Retinal pigment epithelial cell (primary cell): ENCODE data around the gene CNKSR3.

Source experiments
- DNase-seq: peaks from one replicate; pipeline ENCODE4 v3.0.0-alpha.2; 2010; ENCODE audit warnings: low read depth
- H3K4me3 ChIP-seq: 2 replicates; pipeline ENCODE4 v1.5.1; 2011; ENCODE audit warnings: mild to moderate bottlenecking, low read length, control low read depth, moderate library complexity
- TF ChIP-seq, protein P1 (sequence below): conservative IDR thresholded peaks from 2 replicates; pipeline ENCODE4 v1.5.1; 2011; ENCODE audit warnings: low read depth, low read length, control low read depth, inconsistent platforms

The CNKSR3 gene

DNA sequence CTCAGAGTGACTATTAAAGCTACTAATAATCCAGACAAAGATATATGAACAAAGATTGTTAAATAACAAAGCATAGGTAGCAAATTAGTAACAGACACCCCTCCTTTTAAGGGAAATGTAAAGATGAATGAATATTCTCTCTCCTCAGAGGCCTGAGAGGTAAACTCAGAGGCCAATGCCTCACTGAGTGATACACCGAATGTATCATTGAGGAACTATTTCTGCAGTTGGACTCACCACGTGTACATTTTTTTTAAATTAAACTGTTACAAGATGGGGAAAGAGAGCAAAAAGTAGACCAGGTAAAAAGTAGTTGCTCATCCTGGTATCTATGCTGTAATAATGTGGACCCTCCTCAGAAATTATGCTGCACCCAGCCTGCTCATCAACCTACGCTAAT, 81.6 kb downstream of the CNKSR3 start:
- H3K4me3 ChIP-seq = no peak overlapping the region
- TF ChIP-seq, protein P1, sequence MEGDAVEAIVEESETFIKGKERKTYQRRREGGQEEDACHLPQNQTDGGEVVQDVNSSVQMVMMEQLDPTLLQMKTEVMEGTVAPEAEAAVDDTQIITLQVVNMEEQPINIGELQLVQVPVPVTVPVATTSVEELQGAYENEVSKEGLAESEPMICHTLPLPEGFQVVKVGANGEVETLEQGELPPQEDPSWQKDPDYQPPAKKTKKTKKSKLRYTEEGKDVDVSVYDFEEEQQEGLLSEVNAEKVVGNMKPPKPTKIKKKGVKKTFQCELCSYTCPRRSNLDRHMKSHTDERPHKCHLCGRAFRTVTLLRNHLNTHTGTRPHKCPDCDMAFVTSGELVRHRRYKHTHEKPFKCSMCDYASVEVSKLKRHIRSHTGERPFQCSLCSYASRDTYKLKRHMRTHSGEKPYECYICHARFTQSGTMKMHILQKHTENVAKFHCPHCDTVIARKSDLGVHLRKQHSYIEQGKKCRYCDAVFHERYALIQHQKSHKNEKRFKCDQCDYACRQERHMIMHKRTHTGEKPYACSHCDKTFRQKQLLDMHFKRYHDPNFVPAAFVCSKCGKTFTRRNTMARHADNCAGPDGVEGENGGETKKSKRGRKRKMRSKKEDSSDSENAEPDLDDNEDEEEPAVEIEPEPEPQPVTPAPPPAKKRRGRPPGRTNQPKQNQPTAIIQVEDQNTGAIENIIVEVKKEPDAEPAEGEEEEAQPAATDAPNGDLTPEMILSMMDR = no peak

DNA sequence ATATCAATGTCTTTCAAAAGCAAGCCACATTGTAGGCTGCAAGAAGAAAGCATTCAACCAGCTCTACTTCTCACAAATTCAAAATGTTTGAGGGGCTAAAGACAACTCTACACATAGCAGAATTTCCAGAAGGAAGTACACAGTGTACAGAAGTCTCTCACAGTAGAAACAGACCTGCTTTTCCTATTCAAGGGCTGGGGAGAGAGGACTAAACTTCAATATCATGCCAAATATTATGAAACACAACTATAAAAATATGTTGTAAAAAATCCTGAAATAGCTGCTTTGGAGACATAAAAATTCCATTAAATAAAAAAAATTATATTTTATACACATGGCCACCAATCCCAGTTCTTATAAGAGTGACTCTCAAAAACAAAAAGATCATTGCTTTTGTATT, 83.0 kb downstream of the CNKSR3 start:
- TF ChIP-seq, protein P1 = no peak
- no peak for DNase-seq
- no peak overlapping the region for H3K4me3 ChIP-seq

More for the DNA sequence above, 81.6 kb downstream of the CNKSR3 start:
- no peak for DNase-seq

DNA sequence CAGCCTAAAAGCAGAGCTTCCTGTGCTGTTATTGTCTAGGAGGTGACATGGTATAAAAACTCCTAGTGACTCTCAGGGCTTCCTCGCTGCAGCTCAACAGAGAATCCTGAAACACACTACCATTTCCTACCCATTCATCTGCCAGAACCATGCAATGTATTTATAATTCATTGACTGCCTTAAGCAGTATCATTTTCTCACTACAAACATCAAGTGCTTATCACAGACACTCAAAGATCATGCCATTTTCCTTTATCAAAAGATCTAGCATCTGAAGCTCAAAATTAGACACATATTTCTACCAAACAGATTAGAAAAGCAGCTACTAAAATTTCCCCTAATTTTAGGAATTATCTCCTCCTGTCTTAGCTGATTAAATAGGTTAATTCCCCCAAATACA, 83.5 kb downstream of the CNKSR3 start:
- no peak for DNase-seq
- TF ChIP-seq, protein P1 = no peak
- H3K4me3 ChIP-seq = no peak overlapping the region

DNA sequence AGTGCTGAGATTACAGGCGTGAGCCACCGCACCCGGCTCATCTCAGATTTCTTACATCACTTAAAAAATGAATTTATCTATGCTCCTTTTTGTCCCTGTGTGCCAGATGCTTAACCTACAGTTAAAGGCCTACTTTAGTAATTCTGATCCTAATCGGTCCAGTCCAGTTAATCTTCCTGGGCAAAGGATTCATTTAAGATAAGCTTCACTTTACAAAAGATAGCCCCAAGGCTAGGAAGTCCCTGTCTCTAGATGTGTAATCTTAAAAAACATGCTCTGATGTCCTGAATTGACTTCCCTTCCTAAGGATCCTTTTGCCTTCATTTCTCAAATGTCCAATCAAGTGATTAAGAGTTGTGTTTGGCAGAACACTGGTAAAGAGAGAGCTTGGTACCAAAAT, 85.5 kb downstream of the CNKSR3 start:
- DNase-seq = no peak
- TF ChIP-seq, protein P1 = no peak
- H3K4me3 ChIP-seq = no peak overlapping the region

DNA sequence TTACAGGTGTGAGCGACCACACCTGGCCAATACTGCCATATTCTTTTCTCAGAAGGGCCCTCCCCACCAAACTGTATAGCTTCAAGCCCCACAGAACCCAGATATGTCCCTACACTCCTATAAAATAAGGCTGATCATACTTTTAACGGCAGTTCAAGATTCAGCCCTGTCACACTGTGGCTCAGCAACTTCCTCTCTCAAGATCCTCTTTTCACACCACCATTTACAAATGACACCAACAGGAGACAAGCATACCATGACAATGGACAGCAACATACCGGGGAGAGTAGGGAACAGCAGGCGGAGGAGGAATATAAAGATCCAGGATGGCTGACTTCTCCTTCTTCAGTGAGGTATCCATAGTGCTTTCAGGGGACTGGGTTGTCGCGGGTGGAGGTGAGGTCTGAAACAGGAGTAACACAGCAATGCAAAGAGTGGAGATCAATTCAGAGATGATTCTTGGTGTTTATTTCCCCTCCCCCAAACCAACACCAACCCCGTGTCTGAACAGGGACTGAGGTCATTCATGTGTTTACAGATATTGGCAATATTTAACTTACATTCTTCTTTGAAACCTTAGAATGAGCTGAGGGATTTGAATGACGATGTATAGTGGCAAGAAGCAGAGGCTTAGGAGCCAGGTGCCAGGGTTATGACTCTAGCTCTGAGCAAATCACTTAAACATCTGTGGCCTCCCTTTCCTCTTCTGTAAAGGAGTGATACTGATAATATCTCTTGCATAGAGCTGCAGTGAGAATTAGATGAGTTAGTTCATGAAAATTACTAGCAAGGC, 96.3 kb downstream of the CNKSR3 start:
- no peak overlapping the region for H3K4me3 ChIP-seq
- DNase-seq = no peak
- TF ChIP-seq, protein P1 = no peak

DNA sequence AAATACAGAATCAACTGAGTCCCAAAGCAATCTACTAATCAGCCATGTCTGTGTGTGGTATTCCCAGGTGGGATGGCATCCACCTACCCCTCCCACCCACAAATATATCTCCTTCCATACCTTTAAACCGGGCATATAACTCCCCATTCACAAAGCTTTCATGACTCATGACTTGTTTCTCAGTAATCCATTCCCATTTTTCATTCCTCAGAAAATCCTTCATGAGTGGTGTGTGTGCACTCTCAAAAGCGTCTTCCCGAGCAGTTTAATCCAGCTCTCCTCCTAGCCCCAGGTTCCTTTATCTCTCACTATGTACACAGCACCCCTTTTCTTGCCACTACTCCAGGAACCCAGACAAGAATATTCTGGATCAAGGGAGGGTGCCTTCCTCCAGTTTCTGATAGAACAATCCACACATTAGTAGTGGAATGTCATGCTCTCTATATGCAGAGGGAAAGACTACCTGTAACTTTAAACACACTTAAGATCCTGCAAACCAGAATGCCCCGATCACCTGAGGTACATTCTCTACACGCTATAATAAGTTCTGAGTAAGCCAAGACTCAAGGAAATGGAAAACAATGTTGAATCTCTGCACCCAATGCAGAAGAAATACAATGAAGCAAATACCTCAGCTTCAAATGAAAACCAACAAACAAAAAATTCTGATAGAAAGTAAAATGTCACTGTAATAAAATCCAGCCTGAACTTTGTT, 98.2 kb downstream of the CNKSR3 start:
- TF ChIP-seq, protein P1 = no peak
- DNase-seq = peak; percentile 34
- H3K4me3 ChIP-seq = no peak overlapping the region

- TF ChIP-seq, protein P1 = no peak
- DNase-seq = no peak
- H3K4me3 ChIP-seq = no peak overlapping the region
Measured at GRCh38 chr6:154411076-154411475, 99.4 kb downstream of the CNKSR3 start.
